C4-2B (cell line): ENCODE results near the gene PDLIM1.

ENCODE experiments used
- ZFX ChIP-seq: fragments of 450-650 bp; IDR thresholded peaks from 2 replicates; pipeline ENCODE4 v1.6.1; 2017
- TF ChIP-seq, protein P1 (sequence below): fragments of 450-650 bp; conservative IDR thresholded peaks from 2 replicates; pipeline ENCODE4 v1.5.1; 2017; ENCODE audit warnings: mild to moderate bottlenecking

DNA sequence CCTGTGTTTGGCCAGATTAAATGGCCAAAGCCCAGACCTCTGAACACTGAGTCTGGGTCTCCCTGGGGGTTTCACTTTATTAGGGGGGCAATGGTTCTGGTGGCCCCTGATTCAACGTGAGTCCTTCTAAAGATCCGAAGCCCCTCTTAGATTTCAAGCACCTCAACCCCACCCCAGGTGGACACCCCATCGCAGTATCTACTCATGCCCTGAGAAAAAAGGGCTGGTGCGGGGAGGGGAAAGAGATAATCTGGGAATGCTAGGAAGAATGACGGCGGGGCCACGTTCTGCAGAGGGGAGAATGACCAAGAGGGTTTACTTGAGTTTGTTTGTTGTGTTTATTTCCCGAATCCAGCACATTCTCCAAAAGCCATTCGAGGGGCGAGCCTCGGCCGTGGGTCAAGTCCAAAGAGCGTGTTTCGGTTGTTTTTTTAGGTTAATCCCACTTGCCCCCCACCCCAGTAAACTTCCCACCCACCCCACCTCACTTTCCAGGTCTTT is 832 bp downstream of the PDLIM1 start:
- TF ChIP-seq, protein P1, sequence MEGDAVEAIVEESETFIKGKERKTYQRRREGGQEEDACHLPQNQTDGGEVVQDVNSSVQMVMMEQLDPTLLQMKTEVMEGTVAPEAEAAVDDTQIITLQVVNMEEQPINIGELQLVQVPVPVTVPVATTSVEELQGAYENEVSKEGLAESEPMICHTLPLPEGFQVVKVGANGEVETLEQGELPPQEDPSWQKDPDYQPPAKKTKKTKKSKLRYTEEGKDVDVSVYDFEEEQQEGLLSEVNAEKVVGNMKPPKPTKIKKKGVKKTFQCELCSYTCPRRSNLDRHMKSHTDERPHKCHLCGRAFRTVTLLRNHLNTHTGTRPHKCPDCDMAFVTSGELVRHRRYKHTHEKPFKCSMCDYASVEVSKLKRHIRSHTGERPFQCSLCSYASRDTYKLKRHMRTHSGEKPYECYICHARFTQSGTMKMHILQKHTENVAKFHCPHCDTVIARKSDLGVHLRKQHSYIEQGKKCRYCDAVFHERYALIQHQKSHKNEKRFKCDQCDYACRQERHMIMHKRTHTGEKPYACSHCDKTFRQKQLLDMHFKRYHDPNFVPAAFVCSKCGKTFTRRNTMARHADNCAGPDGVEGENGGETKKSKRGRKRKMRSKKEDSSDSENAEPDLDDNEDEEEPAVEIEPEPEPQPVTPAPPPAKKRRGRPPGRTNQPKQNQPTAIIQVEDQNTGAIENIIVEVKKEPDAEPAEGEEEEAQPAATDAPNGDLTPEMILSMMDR = no peak
- TF ChIP-seq ZFX = no peak
